CD4-positive, alpha-beta T cell treated with Interleukin-15 for 1 hour (primary cell): ENCODE measurements around the gene CIT.

Experiments used
- DNase-seq: peaks from one replicate; pipeline ENCODE4 v3.0.0-alpha.2; 2020

Gene CIT

GRCh38 chr12:119693511-119693910 lies 183.6 kb downstream of the CIT start:
- no peak for DNase-seq

- DNase-seq, result no peak
These were observed 184.1 kb downstream of the CIT start for GRCh38 chr12:119692997-119693396.

GRCh38 chr12:119692410-119692809 lies 184.7 kb downstream of the CIT start:
- DNase-seq, result no peak

- no peak for DNase-seq
These were observed 185.8 kb downstream of the CIT start for GRCh38 chr12:119691202-119691810.

- no peak for DNase-seq
These were observed 187.1 kb downstream of the CIT start for GRCh38 chr12:119689935-119690500.

- no peak for DNase-seq
These were observed 189.2 kb downstream of the CIT start for GRCh38 chr12:119687879-119688278.

- DNase-seq, result no peak
These were observed 189.7 kb downstream of the CIT start for GRCh38 chr12:119687406-119687805.

- DNase-seq, result no peak
These were observed 190.3 kb downstream of the CIT start for GRCh38 chr12:119686776-119687175.

- DNase-seq, result no peak
These were observed 190.8 kb downstream of the CIT start for GRCh38 chr12:119686355-119686754.

- no peak for DNase-seq
These were observed 191.7 kb downstream of the CIT start for GRCh38 chr12:119685375-119685774.

- no peak for DNase-seq
These were observed 192.3 kb downstream of the CIT start for GRCh38 chr12:119684711-119685369.

- DNase-seq, result no peak
These were observed 193.3 kb downstream of the CIT start for GRCh38 chr12:119683816-119684215.

- DNase-seq, result no peak
These were observed 193.7 kb downstream of the CIT start for GRCh38 chr12:119683413-119683812.

GRCh38 chr12:119682639-119683252 lies 194.4 kb downstream of the CIT start:
- no peak for DNase-seq

GRCh38 chr12:119681728-119682638 lies 195.1 kb downstream of the CIT start:
- no peak for DNase-seq

- DNase-seq, result no peak
These were observed 196.0 kb downstream of the CIT start for GRCh38 chr12:119681111-119681510.

GRCh38 chr12:119679490-119679889 lies 197.6 kb downstream of the CIT start:
- no peak for DNase-seq

GRCh38 chr12:119679081-119679480 lies 198.0 kb downstream of the CIT start:
- DNase-seq, result no peak

- DNase-seq, result no peak
These were observed 198.7 kb downstream of the CIT start for GRCh38 chr12:119678459-119678858.

- no peak for DNase-seq
These were observed 200.5 kb downstream of the CIT start for GRCh38 chr12:119676573-119676972.

- no peak for DNase-seq
These were observed 201.1 kb downstream of the CIT start for GRCh38 chr12:119676022-119676421.

GRCh38 chr12:119674560-119674959 lies 202.6 kb downstream of the CIT start:
- no peak for DNase-seq

- DNase-seq, result no peak
These were observed 203.5 kb downstream of the CIT start for GRCh38 chr12:119673634-119674033.
